ENCODE measurements around the gene RNPS1. TPM values are rescaled to one million over a fixed set of nuclear protein-coding genes. Genes with fewer than 3 reads are reported as not detected.

The RNPS1 gene
- polyA plus RNA-seq, 3 donors from 2014 or later, result 179 to 332 (median 189) TPM

DNA sequence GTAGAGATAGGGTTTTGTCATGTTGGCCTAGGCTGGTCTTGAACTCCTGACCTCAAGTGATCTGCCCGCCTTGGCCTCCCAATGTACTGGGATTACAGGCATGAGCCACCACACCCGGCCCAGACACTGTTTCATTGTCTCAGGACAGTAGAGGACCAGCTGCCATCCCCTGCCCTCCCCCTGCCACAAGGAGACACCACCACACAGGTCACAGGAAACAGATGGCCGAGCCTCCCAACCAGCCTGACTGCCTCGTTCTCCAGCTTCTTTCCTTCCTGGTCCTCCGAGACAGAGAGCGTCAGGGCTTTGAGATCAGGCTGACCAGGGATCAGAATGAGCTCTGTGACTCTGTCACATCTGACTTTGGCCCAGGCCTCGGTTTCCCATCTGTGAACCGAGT is 20.8 kb upstream of the RNPS1 start:
- H3K4me1 Mint-ChIP-seq, result no peaks in the 10 kb centered on the region
- H3K27me3 Mint-ChIP-seq (ENCODE audit: low read depth in 3 of 3), result peaks cover 0 to 4% (median 0%) of the 10 kb centered on the region in 3 donors
- H3K27ac Mint-ChIP-seq, result no peak overlapping the region
- H3K9me3 Mint-ChIP-seq, result peaks cover 0 to 2% (median 0%) of the 10 kb centered on the region in 6 donors
- peaks cover 0 to 2% (median 1%) of the 10 kb centered on the region in 3 donors for H3K36me3 Mint-ChIP-seq
- no peak for DNase-seq
- H3K4me3 Mint-ChIP-seq, result no peak overlapping the region

DNA sequence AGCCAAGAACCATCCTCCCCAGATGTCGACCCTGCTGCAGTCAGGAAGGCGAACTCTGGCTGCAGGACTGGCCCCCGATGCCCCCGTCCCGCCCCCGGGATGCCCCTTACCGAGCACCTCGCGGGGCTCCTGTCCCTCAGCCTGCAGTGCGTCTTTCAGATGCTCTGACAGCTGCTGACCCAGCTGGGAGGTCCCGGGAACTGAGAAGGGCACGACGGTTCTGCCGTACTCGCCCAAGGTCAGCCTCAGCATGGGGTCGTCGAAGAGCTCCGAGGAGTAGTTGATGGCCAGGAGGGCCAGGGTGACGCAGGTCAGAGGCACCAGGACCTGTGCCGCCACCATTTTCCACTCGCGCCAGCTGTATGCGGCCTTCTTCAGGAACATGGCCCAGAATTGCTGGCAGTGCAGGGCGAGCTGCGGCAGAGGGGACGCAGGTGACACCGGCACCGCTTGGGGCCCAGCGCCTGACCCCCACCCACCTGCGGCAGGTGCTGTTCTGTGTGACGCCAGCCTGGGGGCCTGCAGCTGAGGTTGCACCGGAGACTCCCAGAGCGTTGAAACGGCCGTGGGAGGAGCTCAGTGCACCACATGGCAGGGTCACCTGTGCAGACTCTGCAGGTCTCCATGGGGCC is 20.1 kb upstream of the RNPS1 start:
- peaks cover 0 to 2% (median 0%) of the 10 kb centered on the region in 6 donors for H3K9me3 Mint-ChIP-seq

DNA sequence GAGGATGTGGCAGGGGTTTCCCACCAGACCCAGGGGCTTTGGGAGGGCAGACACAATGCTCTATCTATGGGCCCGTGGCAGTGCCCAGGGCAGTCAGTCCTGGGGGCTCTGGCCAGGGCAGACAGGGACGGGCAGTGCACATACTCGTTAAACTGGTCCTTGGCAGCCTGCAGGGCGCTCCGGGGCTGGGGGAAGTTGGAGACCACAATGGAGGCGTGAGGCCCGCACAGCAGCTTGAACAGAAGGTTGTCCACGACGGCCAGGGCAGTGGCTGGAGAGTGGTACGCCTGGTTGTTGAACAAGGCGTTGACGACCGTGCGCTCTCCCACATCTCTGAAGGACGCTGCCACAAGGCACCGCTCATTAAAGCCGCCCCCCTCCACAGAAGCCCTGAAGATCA is 18.6 kb upstream of the RNPS1 start:
- H3K4me3 Mint-ChIP-seq, result no peak overlapping the region
- DNase-seq, result no peak
- H3K27ac Mint-ChIP-seq, result no peak overlapping the region
- H3K36me3 Mint-ChIP-seq, result peaks cover 0 to 4% (median 4%) of the 10 kb centered on the region in 3 donors
- no peaks in the 10 kb centered on the region for H3K4me1 Mint-ChIP-seq
- peaks cover 0 to 2% (median 0%) of the 10 kb centered on the region in 6 donors for H3K9me3 Mint-ChIP-seq
- peaks cover 0 to 4% (median 0%) of the 10 kb centered on the region in 3 donors for H3K27me3 Mint-ChIP-seq (ENCODE audit: low read depth in 3 of 3)

More for the DNA sequence above, 20.1 kb upstream of the RNPS1 start:
- Mint-ChIP-seq H3K36me3 (peaks cover 0 to 4% (median 4%) of the 10 kb centered on the region in 3 donors), H3K27ac (no peak overlapping the region), H3K4me1 (no peaks in the 10 kb centered on the region), H3K27me3 (ENCODE audit: low read depth in 3 of 3) (peaks cover 0 to 4% (median 0%) of the 10 kb centered on the region in 3 donors), H3K4me3 (no peak overlapping the region)
- no peak for DNase-seq

DNA sequence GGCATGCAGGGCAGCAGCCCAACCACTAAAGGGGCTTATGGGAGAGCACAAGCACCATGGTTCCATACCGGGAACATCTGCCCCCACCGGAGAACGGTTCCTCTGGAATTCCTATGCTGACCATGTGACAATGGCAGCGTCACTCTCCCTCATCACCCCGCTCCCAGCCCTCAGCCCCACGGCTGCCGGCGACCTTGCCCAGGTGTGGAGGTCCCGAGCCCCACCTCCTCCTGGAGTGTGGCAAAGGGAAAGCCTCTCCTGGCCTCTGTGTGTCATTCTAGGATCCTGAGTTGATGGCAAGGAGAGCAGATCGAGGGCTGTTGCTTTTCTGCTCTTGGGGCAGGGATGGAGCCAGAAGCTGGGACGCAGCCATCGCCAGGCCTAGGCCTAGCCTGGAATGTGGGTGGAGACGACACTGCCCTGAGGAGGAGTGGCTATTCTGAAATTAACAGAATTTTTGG is 17.8 kb upstream of the RNPS1 start:
- H3K27ac Mint-ChIP-seq, result no peak overlapping the region
- DNase-seq, result no peak
- H3K9me3 Mint-ChIP-seq, result peaks cover 0 to 2% (median 0%) of the 10 kb centered on the region in 6 donors
- H3K4me3 Mint-ChIP-seq, result no peak overlapping the region
- H3K4me1 Mint-ChIP-seq, result no peaks in the 10 kb centered on the region
- H3K27me3 Mint-ChIP-seq (ENCODE audit: low read depth in 3 of 3), result peaks cover 0 to 3% (median 0%) of the 10 kb centered on the region in 3 donors
- H3K36me3 Mint-ChIP-seq, result peaks cover 0 to 4% (median 4%) of the 10 kb centered on the region in 3 donors

DNA sequence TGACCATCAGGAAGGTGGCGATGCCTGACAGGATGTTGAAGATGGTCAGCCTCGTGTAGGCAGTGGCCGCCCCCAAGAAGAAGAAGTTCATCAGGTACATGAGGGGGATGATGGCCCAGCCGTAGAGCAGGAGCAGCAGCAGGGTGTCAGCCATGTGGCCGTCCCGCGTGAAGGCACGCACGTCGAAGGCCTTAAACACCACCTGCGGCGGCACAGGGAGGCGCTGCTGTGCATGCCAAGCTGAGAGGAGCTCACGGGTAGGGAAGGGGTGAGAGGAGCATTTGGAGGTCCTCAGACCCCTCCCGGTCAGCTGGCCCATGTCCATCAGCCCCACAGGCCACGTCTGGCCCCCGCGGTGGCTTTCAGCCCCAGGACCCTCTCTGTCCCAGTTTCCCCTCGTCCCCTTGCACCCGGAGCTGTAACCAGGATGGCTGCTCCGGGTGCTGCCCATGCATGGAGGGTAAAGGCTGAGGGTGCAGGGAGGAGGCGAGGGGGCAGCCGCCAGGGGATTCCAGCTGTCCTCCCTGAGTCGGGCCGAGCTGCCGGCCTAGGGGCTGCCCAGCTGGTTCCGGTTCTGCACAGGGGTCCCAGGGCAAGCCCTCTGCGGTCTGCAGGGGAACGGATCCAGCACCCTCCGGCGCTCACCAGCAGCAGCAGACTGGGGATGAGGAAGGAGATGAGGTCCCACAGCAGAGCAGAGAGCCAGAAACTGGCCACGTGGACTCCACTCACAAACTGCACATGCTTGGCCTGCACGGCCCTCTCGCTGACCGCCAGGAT is 17.1 kb upstream of the RNPS1 start:
- H3K27ac Mint-ChIP-seq, result no peak overlapping the region
- peaks cover 0 to 3% (median 0%) of the 10 kb centered on the region in 3 donors for H3K27me3 Mint-ChIP-seq (ENCODE audit: low read depth in 3 of 3)
- no peak for DNase-seq
- H3K4me3 Mint-ChIP-seq, result no peak overlapping the region
- H3K36me3 Mint-ChIP-seq, result peaks cover 0 to 6% (median 6%) of the 10 kb centered on the region in 3 donors
- H3K4me1 Mint-ChIP-seq, result no peaks in the 10 kb centered on the region
- no peaks in the 10 kb centered on the region for H3K9me3 Mint-ChIP-seq

DNA sequence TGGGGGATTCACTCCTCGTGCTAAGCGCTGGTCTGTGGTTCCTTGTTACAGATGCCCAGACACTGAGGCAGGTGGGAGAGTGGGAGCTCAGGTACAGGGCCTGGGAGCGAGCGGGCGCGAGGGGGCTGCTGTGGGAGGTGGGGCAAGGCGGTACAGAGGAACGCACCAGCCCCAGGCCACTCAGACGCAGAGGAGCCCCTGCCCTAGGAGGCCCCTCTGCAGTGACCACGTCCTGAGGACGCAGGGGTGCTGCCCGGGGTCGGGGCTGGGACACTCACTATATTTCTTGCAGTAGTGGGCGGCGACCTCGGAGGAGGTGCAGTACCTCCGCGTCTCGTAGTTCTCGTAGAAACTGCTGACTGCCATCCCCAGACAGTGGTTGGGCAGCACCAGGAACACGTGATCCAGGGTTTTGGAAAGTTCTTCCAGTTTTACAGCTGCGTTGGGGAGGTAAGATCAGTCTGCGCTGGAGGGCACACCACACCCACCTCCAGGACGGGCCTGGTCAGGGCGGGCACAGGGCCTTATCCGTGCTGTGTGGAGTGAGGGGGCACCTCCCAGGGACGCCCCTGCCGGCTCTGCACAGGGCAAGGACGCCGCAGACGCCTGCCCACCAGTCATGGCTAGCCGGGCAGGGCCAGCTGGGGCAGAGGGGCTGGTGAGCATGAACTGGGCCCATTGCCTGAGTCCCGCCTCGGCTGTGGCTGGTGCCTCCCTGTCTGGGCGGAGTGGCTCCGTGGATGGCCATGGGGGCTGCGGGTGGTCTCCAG is 16.3 kb upstream of the RNPS1 start:
- no peak overlapping the region for H3K4me3 Mint-ChIP-seq
- H3K27ac Mint-ChIP-seq, result no peak overlapping the region

DNA sequence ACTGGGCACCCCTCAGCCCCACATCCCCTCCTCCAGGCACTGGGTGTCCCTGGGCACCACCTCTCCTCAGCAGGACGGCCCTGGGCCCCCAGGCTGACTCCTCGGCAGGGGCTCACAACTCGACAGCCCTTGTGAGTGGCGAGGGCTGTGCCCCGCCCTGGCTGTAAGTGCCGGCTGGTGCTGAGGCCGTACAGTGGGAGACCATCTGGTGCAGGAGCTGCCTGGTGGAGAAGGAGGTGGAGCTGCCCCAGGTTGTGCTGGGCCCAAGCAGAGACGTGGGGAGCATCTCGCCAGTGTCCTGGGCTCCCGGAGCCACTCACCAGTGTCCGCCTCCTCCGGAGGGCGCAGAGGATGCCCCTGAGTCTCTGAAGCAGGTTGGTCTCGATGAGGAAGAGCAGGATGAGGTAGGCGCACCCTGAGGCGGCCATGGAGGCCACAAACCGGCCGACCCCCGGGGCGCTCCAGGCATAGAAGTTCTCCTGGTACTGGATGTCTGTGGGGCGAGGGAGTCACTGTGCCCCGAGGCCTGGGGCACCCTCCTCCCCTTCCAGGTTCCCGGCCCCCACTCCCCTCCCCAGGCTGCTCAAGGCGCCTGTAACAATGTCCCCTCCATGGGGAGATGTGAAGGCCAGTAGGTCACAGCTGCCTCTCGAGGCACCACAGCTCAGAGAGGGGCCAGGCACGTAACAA is 15.1 kb upstream of the RNPS1 start:
- no peaks in the 10 kb centered on the region for H3K4me1 Mint-ChIP-seq
- H3K36me3 Mint-ChIP-seq, result peaks cover 0 to 8% (median 7%) of the 10 kb centered on the region in 3 donors
- H3K4me3 Mint-ChIP-seq, result no peak overlapping the region
- H3K9me3 Mint-ChIP-seq, result no peaks in the 10 kb centered on the region
- no peak overlapping the region for H3K27ac Mint-ChIP-seq
- DNase-seq, result no peak
- peaks cover 0 to 3% (median 0%) of the 10 kb centered on the region in 3 donors for H3K27me3 Mint-ChIP-seq (ENCODE audit: low read depth in 3 of 3)

More for the DNA sequence above, 16.3 kb upstream of the RNPS1 start:
- H3K9me3 Mint-ChIP-seq, result no peaks in the 10 kb centered on the region
- no peaks in the 10 kb centered on the region for H3K4me1 Mint-ChIP-seq
- H3K36me3 Mint-ChIP-seq, result peaks cover 0 to 8% (median 7%) of the 10 kb centered on the region in 3 donors
- DNase-seq, result no peak
- peaks cover 0 to 3% (median 0%) of the 10 kb centered on the region in 3 donors for H3K27me3 Mint-ChIP-seq (ENCODE audit: low read depth in 3 of 3)

DNA sequence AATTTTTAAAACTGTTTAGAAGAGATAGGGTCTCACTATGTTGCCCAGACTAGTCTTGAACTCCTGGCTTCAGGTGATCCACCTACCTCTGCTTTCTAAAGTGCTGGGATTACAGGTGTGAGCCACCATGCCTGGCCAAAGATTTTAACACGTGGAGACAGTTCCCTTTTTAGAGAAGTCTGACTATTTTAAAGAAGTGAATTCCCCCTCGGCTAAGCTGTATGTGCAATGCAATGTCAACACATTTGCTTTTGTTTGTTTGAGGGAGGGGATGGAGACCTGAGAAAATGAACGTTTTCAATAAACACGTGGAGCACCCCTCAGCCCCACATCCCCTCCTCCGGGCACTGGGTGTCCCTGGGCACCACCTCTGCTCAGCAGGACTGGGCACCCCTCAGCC is 14.3 kb upstream of the RNPS1 start:
- DNase-seq, result no peak
- Mint-ChIP-seq H3K9me3 (no peaks in the 10 kb centered on the region), H3K27ac (no peak overlapping the region), H3K4me3 (no peak overlapping the region), H3K36me3 (peaks cover 0 to 8% (median 7%) of the 10 kb centered on the region in 3 donors), H3K4me1 (no peaks in the 10 kb centered on the region), H3K27me3 (ENCODE audit: low read depth in 3 of 3) (peaks cover 0 to 2% (median 0%) of the 10 kb centered on the region in 3 donors)

DNA sequence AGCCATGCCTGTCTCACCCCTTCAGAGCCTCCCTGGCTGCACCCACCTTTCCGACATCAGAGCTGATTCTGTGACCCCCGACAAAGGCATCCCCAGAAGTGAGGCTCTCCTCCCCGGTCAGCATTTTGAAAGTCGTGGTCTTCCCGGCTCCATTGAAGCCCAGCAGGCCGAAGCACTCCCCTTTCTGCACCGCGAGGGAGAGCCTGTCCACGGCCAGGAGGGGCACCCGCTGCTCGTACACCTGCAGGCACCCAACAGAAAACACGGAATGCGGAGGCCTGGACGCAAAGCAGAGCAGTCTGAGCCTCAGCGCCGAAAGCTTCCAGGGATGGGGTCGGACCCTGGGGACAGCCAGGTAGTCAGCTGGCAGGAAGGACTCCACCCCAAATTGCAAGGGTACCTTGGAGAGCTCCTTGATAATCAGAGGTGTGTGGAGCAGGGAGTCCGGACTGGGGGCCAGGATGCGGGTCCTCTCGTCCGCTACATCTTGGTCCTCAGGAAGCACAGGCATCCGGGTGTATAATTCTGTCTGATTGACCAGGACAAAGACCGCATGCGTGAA is 13.1 kb upstream of the RNPS1 start:
- H3K27me3 Mint-ChIP-seq (ENCODE audit: low read depth in 3 of 3), result peaks cover 0 to 2% (median 0%) of the 10 kb centered on the region in 3 donors
- H3K9me3 Mint-ChIP-seq, result no peaks in the 10 kb centered on the region
- no peak overlapping the region for H3K27ac Mint-ChIP-seq
- no peaks in the 10 kb centered on the region for H3K4me1 Mint-ChIP-seq
- H3K36me3 Mint-ChIP-seq, result peaks cover 0 to 8% (median 7%) of the 10 kb centered on the region in 3 donors
- no peak for DNase-seq
- H3K4me3 Mint-ChIP-seq, result no peak overlapping the region

DNA sequence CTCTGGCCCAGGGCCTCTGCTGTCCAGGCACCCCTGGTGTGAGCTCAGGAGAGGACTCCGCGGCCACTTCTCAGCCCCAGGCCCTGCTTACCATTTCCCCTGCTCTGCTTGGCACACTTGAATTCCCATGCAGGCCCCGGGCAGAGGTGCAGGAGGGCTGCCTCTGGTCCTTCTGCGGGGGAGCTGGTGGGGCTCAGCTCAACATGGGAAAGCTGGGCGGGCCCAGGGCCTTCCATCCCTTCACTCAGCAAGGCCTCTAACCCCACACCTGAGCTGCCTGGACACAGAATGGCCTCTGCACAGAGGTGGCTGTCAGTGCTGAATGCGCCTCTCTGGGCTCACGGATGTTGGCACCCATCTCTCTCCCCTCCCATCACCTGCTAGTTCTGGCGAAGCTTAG is 12.5 kb upstream of the RNPS1 start:
- Mint-ChIP-seq H3K36me3 (peaks cover 0 to 8% (median 7%) of the 10 kb centered on the region in 3 donors), H3K27ac (no peak overlapping the region), H3K4me3 (no peak overlapping the region), H3K9me3 (no peaks in the 10 kb centered on the region), H3K4me1 (no peaks in the 10 kb centered on the region), H3K27me3 (ENCODE audit: low read depth in 3 of 3) (peaks cover 0 to 2% (median 0%) of the 10 kb centered on the region in 3 donors)
- DNase-seq, result no peak

DNA sequence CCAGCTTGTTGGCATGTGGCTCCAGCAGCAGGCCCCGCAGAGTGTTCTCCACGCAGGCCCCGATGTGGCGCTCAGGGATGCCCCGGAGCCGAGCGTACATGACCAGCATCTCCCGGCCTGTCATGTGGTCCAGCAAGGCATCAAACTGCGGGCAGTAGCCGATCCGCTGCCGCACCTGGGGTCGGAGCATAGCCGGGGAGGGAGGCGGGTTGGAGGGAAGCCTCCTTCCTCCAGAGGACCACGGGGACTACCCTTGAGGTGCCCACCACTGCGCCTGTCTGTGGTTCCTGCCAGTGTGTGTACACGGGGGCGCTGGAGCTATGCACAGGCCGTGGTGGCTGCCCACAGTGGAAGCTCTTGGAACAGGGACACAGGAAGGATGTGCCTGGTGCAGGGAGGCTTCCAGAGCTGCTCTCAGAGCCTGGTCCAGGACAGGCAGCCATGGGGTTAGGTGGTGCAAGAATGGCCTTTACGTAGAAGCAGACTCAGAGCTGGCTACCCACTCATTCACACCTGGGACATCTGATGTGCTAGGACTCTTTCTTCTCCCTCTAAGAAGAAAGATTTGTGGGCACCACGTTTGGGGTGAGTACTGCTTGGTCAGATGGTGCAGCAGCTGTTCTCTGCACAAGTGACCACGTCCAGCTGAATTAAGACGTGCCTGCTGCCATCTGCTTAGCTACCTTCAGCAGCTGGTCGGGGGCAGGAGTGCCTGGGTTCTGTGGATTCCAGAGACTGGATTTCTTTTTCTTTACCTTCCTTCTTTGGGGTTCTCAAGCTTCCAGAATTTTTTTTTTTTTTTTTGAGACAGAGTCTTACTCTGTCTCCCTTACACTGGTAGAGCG is 11.3 kb upstream of the RNPS1 start:
- no peaks in the 10 kb centered on the region for H3K27me3 Mint-ChIP-seq (ENCODE audit: low read depth in 3 of 3)
- DNase-seq, result no peak
- H3K4me3 Mint-ChIP-seq, result no peak overlapping the region
- no peaks in the 10 kb centered on the region for H3K9me3 Mint-ChIP-seq
- no peak overlapping the region for H3K27ac Mint-ChIP-seq
- H3K36me3 Mint-ChIP-seq, result peaks cover 0 to 8% (median 7%) of the 10 kb centered on the region in 3 donors
- H3K4me1 Mint-ChIP-seq, result no peaks in the 10 kb centered on the region

DNA sequence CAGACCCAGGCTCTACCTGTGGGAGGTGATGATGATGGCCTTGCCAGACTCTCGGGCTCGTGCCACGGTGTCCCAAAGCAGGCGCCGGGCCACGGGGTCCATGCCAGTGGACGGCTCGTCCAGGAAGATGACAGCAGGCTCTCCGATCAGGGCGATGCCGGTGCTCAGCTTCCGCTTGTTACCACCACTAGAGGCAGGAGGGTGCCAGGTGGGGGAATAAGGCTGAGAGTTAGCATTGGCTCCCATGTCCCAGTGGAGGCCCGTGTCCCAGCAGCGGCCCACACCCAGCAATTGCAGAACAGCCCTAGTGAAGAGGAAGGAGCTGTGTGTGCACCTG is 10.3 kb upstream of the RNPS1 start:
- Mint-ChIP-seq H3K27ac (no peak overlapping the region), H3K9me3 (no peaks in the 10 kb centered on the region), H3K4me1 (no peaks in the 10 kb centered on the region), H3K27me3 (ENCODE audit: low read depth in 3 of 3) (no peaks in the 10 kb centered on the region), H3K4me3 (no peak overlapping the region), H3K36me3 (peaks cover 0 to 4% (median 3%) of the 10 kb centered on the region in 3 donors)
- no peak for DNase-seq
